AG04450 (cell line): ENCODE data around the gene SCMH1. TPM values are rescaled to one million over a fixed set of nuclear protein-coding genes. Genes with fewer than 3 reads are reported as not detected.
"Not testable (repeated sequence)": the region's sequence is repeated elsewhere in the genome, so short reads cannot be mapped to it uniquely, and the experiment has no call there.

Source experiments
- CTCF ChIA-PET: fragments of 300-600, 350-600 bp; formaldehyde crosslinking; extraction: SDS; loops from one replicate; lab custom pipeline; 2022; ENCODE audit warnings: antibody characterized with exemption, inconsistent platforms; lab: Charles Lee
- POLR2A ChIA-PET: fragments of 350-600 bp; formaldehyde crosslinking; extraction: SDS; loops from one replicate; lab custom pipeline; 2021; ENCODE audit warnings: antibody characterized with exemption, inconsistent platforms; lab: Yijun Ruan, JAX
- DNase-seq: peaks from one replicate; pipeline ENCODE4 v3.0.0-alpha.2; 2011; ENCODE audit warnings: low read depth, low spot score
- H3K27ac ChIP-seq: one replicate; pipeline ENCODE4 v1.5.1; 2012; ENCODE audit warnings: low read depth, low read length, control low read depth
- H3K27me3 ChIP-seq: one replicate; pipeline ENCODE4 v1.6.0; 2012; ENCODE audit warnings: low read length; ENCODE audit not compliant: control insufficient read depth, insufficient read depth
- H3K4me3 ChIP-seq: 2 replicates; pipeline ENCODE4 v1.5.1; 2011; ENCODE audit warnings: mild to moderate bottlenecking, low read depth, low read length, control low read depth
- H3K9me3 ChIP-seq: 2 replicates; pipeline ENCODE4 v1.5.1; 2012; ENCODE audit warnings: low read length; ENCODE audit not compliant: control insufficient read depth, insufficient read depth
- CTCF ChIP-seq: IDR thresholded peaks from 2 replicates; pipeline ENCODE4 v1.5.1; 2011; ENCODE audit warnings: low read depth, low read length, control low read depth, inconsistent platforms
- polyA plus RNA-seq: library from polyadenylated mRNA; depleted of rRNA; stranded (reverse); fragments of >200 nt; gene quantifications from 2 replicates; pipeline ENCODE4 v1.2.3, GENCODE V29; 2011

The SCMH1 gene
- polyA plus RNA-seq, 1 experiment: 32.1 TPM

DNA sequence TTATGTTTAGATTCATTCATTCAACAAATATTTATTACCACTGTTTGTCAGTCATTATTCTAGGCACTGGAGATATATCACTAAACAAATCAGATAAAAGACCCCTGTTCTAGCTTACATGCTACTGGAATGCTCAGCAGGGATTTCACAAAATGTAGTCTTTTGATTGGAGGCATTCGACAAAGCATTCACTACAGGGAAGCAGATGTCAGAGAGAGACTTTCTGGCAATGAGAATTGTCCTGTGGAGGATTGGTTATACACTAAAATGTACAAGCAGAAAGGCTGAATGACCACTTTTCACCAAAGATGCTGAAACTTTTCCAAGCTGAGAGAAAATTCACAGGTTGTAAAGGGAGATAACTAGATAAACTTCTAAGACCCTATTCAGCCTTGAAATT is 57.7 kb downstream of the SCMH1 start:
- no peaks in the 10 kb centered on the region for H3K9me3 ChIP-seq
- H3K27ac ChIP-seq: no peak overlapping the region
- ChIA-PET POLR2A (no interaction called here), CTCF (no interaction called here)
- no peaks in the 10 kb centered on the region for H3K27me3 ChIP-seq
- H3K4me3 ChIP-seq: no peak overlapping the region
- no peak for TF ChIP-seq CTCF
- DNase-seq: no peak

- CTCF ChIA-PET, POLR2A ChIA-PET: not testable (repeated sequence)
Measured at GRCh38 chr1:41178230-41178629, 63.9 kb downstream of the SCMH1 start.

GRCh38 chr1:41175546-41175945 is 66.6 kb downstream of the SCMH1 start:
- peaks cover 8% of the 10 kb centered on the region for H3K9me3 ChIP-seq
- no peak for DNase-seq
- H3K27me3 ChIP-seq: no peaks in the 10 kb centered on the region
- H3K4me3 ChIP-seq: no peak overlapping the region
- no peak for TF ChIP-seq CTCF
- ChIA-PET CTCF (no interaction called here), POLR2A (no interaction called here)
- H3K27ac ChIP-seq: no peak overlapping the region

More at GRCh38 chr1:41178230-41178629, 63.9 kb downstream of the SCMH1 start:
- H3K9me3 ChIP-seq, H3K4me3 ChIP-seq, H3K27me3 ChIP-seq, DNase-seq, H3K27ac ChIP-seq: not testable (repeated sequence)

GRCh38 chr1:41174170-41174569 is 67.9 kb downstream of the SCMH1 start:
- ChIA-PET POLR2A (no interaction called here), CTCF (no interaction called here)

GRCh38 chr1:41173651-41174050 is 68.5 kb downstream of the SCMH1 start:
- no peak for DNase-seq
- peaks cover 14% of the 10 kb centered on the region for H3K9me3 ChIP-seq
- H3K27ac ChIP-seq: no peak overlapping the region
- POLR2A ChIA-PET: no interaction called here
- no peak for TF ChIP-seq CTCF
- no peak overlapping the region for H3K4me3 ChIP-seq
- CTCF ChIA-PET: no interaction called here
- no peaks in the 10 kb centered on the region for H3K27me3 ChIP-seq

More at GRCh38 chr1:41174170-41174569, 67.9 kb downstream of the SCMH1 start:
- no peaks in the 10 kb centered on the region for H3K27me3 ChIP-seq
- H3K9me3 ChIP-seq: peaks cover 9% of the 10 kb centered on the region
- no peak overlapping the region for H3K27ac ChIP-seq
- no peak overlapping the region for H3K4me3 ChIP-seq
- DNase-seq: no peak
- TF ChIP-seq CTCF: no peak
